ENCODE data around the gene TNFRSF1A. TPM values are rescaled to one million over a fixed set of nuclear protein-coding genes. Genes with fewer than 3 reads are reported as not detected.

TNFRSF1A gene
- total and polyA plus RNA-seq, 7 donors: 38.8 to 224 (median 117) TPM

- DNase-seq (no peak), ATAC-seq (no peak)
- no peaks in the 10 kb centered on the region for H3K9me3 ChIP-seq
- intact Hi-C loops (cut with DNase I): loop anchor here (5.0 kb wide), 2 partner anchors 214 to 294 kb away; no protein-coding TSS in a partner anchor
- no peaks in the 10 kb centered on the region for H3K36me3 ChIP-seq (ENCODE audit: insufficient read depth in 1 of 2, low read depth in 1 of 2)
- no peak overlapping the region for H3K27ac ChIP-seq
- H3K4me1 ChIP-seq: peaks cover 19% of the 10 kb centered on the region
- no peaks in the 10 kb centered on the region for H3K27me3 ChIP-seq (ENCODE audit: insufficient read depth in 3 of 3, low read length in 2 of 3)
- H3K4me3 ChIP-seq: no peak overlapping the region
- 92 to 96% (median 94%) methylated on average over 13 of the region's 13 CpGs for WGBS, 3 donors
- no peak for TF ChIP-seq CTCF (IDR thresholded peaks at IDR 0.05)
Measured at GRCh38 chr12:6281081-6281809, 60.6 kb downstream of the TNFRSF1A start.

- 92 to 97% (median 95%) methylated on average over 11 of the region's 11 CpGs for WGBS, 3 donors
- Histone ChIP-seq H3K27ac (no peak overlapping the region), H3K27me3 (ENCODE audit: insufficient read depth in 3 of 3, low read length in 2 of 3) (no peaks in the 10 kb centered on the region), H3K4me3 (no peak overlapping the region), H3K4me1 (peaks cover 19% of the 10 kb centered on the region), H3K9me3 (no peaks in the 10 kb centered on the region), H3K36me3 (ENCODE audit: insufficient read depth in 1 of 2, low read depth in 1 of 2) (no peaks in the 10 kb centered on the region)
- no peak for TF ChIP-seq CTCF (IDR thresholded peaks at IDR 0.05)
- DNase-seq: no peak
- ATAC-seq: no peak
- intact Hi-C loops (cut with DNase I): loop anchor here (5.0 kb wide), 2 partner anchors 213 to 293 kb away; no protein-coding TSS in a partner anchor
Measured at GRCh38 chr12:6280672-6281071, 61.2 kb downstream of the TNFRSF1A start.

GRCh38 chr12:6280053-6280469, 61.8 kb downstream of the TNFRSF1A start:
- no peak overlapping the region for H3K27ac ChIP-seq

GRCh38 chr12:6279631-6280030, 62.2 kb downstream of the TNFRSF1A start:
- H3K9me3 ChIP-seq: no peaks in the 10 kb centered on the region
- 83 to 90% (median 88%) methylated on average over 8 of the region's 8 CpGs for WGBS, 3 donors
- H3K4me1 ChIP-seq: peaks cover 13% of the 10 kb centered on the region
- ATAC-seq (no peak), DNase-seq (no peak)
- no peak for TF ChIP-seq CTCF (IDR thresholded peaks at IDR 0.05)
- H3K27me3 ChIP-seq (ENCODE audit: insufficient read depth in 3 of 3, low read length in 2 of 3): no peaks in the 10 kb centered on the region
- intact Hi-C loops (cut with DNase I): loop anchor here (1.0 to 5.0 kb wide), 5 partner anchors 47 to 292 kb away; no protein-coding TSS in a partner anchor
- H3K36me3 ChIP-seq (ENCODE audit: insufficient read depth in 1 of 2, low read depth in 1 of 2): no peaks in the 10 kb centered on the region
- no peak overlapping the region for H3K4me3 ChIP-seq
- no peak overlapping the region for H3K27ac ChIP-seq

More at GRCh38 chr12:6280053-6280469, 61.8 kb downstream of the TNFRSF1A start:
- ATAC-seq (peak; percentile 26 to 47 (median 38)), DNase-seq (peak in 1 of 2 donors; percentile 37)
- TF ChIP-seq CTCF (IDR thresholded peaks at IDR 0.05): no peak
- Histone ChIP-seq H3K9me3 (no peaks in the 10 kb centered on the region), H3K4me3 (no peak overlapping the region), H3K4me1 (peaks cover 17% of the 10 kb centered on the region), H3K36me3 (ENCODE audit: insufficient read depth in 1 of 2, low read depth in 1 of 2) (no peaks in the 10 kb centered on the region), H3K27me3 (ENCODE audit: insufficient read depth in 3 of 3, low read length in 2 of 3) (no peaks in the 10 kb centered on the region)
- 58 to 91% (median 82%) methylated on average over 2 of the region's 2 CpGs for WGBS, 3 donors
- intact Hi-C loops (cut with DNase I): loop anchor here (5.0 kb wide), 2 partner anchors 213 to 293 kb away; no protein-coding TSS in a partner anchor

Data from psoas muscle (tissue), 8 donors.